Keratinocyte (primary cell): ENCODE data around the gene CX3CR1.

Source experiments
- CTCF ChIP-seq, 3 experiments: IDR thresholded peaks in 1 of 3; conservative IDR thresholded peaks in 1 of 3; optimal IDR thresholded peaks in 1 of 3; 2 replicates in 2 of 3; 3 replicates in 1 of 3; pipeline versions ENCODE3 to v1.5.1; 2011; ENCODE audit warnings: low read length in 3 of 3, mild to moderate bottlenecking in 3 of 3, moderate library complexity in 2 of 3, control low read depth in 1 of 3, inconsistent platforms in 1 of 3; ENCODE audit not compliant: insufficient read depth in 2 of 3; ENCODE audit errors: extremely low read depth in 1 of 3
- EZH2 ChIP-seq: IDR thresholded peaks from one replicate; pipeline ENCODE4 v1.6.1; 2012; ENCODE audit warnings: inconsistent platforms, mild to moderate bottlenecking, low read length, moderate library complexity

- TF ChIP-seq CTCF (optimal IDR thresholded peaks at IDR 0.05 in 1 of 3, IDR thresholded peaks at IDR 0.05 in 1 of 3, conservative IDR thresholded peaks at IDR 0.05 in 1 of 3; ENCODE audit: extremely low read depth in 1 of 3, insufficient read depth in 2 of 3, low read length in 3 of 3): no peak
- TF ChIP-seq EZH2: no peak
Observed at GRCh38 chr3:39255503-39256325, 24.1 kb downstream of the CX3CR1 start.
